GM12872 (cell line): ENCODE results near the gene SLC6A17.

Experiments used
- CTCF ChIP-seq: IDR thresholded peaks from 3 replicates; pipeline ENCODE4 v1.5.1; 2011; ENCODE audit warnings: low read depth, mild to moderate bottlenecking, low read length, moderate library complexity; ENCODE audit not compliant: insufficient read depth

SLC6A17 gene

DNA sequence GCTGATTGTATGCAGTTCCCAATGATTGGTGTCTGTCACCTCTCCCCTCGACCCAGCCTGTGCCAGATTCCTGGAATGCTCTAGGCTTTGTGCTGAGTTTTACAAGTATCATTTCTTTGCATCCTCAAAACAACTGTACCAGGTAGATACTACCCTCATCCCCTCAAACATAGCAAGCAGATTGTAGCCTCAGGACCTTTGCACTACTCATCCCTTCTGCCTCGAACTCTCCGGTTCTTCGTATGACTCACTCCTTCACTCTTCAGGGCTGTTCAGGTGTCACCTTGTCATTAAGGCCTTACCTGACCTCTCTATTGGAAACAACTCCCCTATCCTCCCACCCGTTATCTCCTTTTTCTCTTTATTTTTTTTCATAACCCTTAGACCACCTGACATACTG lies 67.8 kb downstream of the SLC6A17 start:
- TF ChIP-seq CTCF: no peak

DNA sequence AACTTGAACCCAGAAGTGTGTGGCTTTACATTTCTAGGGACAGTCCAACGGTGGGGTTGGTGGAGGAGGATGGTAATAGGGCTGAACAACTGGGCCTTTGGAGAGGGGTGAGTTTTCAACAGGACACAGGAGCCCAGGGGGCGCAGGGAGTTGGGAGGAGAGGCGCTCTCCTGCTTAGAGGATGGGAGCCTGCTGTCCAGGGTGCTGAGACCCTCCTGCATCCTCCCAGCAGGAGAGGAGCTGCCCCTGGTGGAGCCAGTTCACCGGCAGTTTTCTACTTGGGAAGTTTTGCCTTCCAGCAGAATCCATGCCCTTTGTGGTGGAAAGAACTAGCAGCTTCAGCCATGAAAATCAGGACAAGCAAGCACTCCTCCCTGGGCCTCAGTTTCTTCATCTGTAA lies 68.4 kb downstream of the SLC6A17 start:
- no peak for TF ChIP-seq CTCF

DNA sequence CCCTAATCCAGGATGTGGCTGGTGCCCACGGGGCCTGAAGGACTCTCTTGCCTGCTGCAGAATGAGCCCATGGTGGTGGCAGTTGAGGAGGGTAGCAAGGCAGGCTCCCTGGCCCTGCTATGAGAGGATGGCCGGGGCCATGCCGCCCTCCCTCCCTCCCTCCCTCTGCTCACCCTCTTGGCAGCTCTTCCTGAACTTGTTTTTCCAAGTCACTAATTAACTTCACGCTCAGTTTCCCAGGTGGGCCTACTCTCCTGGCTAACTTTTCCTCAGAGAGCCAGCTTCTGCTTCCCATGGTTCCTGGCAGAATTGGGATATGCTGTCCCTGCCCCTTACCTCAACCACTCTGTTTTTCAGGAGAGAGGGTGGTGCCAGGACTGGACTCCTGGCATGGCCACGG lies 70.0 kb downstream of the SLC6A17 start:
- TF ChIP-seq CTCF: no peak

DNA sequence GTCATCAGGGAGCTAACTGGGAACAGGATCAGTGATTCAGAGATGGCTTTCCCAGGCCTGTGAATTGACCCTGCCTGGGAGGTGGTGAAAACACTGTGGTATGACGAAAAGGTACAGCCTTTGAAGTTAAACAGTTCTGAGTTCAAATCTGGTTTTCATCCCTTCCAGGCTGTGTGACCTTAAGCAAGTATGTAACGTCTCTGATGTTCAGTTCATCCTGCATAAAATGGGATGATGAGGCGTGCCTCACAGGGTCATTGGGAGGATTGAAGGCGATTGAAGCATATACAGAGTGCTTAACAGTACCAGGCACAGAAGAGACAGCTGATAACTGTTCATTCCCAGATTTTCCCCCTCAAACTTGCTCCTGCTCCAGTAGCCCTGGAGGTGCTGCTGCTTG lies 70.8 kb downstream of the SLC6A17 start:
- TF ChIP-seq CTCF: no peak

DNA sequence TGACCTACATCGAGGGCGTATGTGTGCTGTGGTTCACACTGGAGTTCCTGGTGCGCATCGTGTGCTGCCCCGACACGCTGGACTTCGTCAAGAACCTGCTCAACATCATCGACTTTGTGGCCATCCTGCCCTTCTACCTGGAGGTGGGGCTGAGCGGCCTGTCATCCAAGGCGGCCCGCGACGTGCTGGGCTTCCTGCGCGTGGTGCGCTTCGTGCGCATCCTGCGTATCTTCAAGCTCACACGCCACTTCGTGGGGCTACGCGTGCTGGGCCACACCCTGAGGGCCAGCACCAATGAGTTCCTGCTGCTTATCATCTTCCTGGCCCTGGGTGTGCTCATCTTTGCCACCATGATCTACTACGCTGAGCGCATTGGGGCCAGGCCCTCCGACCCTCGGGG lies 72.8 kb downstream of the SLC6A17 start:
- TF ChIP-seq CTCF: no peak

- no peak for TF ChIP-seq CTCF
Measured at GRCh38 chr1:110223581-110223980, 73.3 kb downstream of the SLC6A17 start.

DNA sequence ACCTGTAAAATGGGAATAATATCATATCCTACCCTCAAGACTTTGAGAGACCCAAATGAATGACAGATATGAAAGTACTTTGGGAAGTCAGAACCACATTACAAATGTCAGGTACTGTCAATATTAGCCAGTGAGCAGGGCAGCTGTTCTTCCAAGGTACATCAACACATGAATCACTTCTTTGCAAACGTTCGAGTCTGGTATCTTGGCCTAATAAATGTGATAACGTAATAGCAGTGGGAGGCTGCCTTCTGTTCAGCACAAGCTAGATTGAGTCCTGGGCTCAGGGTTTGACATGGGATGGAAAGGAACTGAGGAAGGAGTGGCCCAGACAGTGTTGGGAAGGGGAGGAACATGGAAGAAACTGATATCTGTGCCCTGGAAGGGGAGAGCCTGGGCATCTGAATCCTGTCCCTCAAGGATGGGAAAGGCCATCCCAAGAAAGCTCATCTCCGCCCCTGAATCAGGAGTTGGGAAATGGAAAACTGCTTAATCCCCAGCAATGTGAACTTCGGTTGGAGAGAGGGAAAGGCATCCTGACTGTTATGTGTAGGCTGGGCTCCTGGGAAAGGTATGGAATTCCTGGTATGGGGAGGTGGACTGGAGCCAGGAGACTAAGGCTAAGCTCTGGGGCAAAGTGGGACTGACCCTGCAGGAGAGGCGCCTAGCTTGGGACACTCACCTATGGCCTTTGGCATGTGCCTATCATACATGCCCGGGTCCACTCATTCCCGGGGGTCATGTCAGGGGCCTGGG lies 74.1 kb downstream of the SLC6A17 start:
- no peak for TF ChIP-seq CTCF

- no peak for TF ChIP-seq CTCF
Measured at GRCh38 chr1:110225212-110225611, 74.9 kb downstream of the SLC6A17 start.
